ENCODE data around the gene TIA1.
"Not testable (repeated sequence)": the region's sequence is repeated elsewhere in the genome, so short reads cannot be mapped to it uniquely, and the experiment has no call there.

Gene TIA1

DNA sequence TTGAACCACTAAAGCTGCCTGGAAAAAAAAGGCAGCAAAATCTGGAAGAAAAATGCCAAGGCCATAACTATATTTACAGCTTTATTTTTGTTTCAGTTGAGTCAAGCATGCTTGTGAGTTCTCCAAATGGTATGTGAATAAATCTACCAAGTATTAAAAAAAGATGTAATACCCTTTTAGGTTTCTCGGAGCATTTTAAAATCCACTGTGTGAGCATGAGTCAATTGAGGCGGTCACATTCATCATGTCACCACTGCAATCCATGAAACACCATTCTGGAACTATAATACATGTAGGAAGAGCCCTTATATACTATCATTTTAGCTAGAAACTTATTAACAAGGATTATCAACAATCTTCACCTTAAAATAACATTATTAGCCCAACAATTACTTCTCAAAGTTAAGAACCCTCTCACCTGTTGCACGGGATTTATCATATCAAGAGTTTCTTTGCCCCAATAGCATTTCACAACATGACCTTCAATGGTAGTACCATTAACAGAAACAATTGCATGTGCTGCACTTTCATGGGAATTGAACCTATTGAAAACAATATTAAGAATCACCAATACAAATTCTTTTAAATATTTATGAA is 33.4 kb downstream of the TIA1 start:
- DNase-seq = no peak

DNA sequence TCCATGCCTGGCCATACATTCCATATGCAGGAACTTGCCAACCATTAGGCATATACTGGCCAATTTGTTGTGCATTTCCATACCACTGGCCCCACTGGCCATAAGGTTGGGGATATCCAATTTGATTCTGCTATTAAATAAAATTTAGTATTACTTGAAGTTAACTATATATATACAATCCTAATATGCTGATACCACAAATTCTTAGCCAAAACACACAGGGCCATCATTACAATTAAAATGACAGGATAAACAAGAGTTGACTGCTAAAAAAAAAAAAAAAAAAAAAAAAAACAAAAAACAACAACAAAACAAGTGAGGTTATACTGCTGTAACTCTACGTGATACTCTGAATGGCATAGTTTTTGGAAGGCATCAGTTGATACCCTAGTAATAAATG is 34.1 kb downstream of the TIA1 start:
- no peak for DNase-seq

DNA sequence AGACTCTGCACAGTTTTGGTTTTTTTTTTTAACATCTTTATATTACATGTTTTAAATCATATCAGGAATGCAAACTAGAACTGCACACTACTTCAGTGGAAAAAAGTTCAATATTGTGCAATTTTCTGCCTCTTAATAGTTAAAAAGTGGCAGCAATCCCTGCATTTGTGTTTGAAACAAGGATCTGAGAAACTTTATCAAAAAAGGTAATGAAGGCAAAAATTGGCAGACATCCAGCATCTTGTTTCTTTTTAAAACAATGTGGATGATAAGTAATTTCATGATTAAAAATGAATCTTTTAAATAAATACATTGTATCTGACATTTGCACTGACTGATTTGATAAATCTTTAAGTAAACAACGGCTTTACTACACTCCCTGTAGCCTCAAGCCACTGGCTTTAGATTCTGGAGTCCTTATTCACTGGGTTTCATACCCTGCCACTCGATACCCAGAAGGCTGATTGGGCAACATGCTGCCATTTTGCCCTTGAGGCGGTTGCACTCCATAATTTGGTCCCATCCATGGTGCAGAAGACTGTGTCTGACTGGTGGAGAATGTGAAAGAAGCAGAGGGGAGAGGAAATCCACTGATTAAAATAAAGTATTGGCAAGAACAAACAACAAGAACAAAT is 36.0 kb downstream of the TIA1 start:
- DNase-seq = no peak

DNA sequence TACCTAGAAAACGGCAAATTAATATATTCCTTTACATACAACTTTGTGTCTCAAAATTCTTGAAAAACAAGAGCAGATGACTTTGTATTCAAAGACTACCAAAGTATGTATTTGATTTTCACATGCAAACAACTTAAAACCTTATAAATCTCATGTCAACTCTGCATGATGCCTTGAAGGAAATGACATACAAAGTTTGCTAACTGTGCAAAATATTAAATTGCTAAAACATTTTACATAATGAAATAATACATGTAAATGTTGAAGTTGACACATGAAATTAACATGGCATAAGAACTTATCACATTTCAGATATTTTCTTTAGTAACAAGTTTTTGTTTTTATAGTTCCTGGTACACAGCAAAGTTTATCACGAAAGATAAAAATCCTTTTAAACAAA is 36.8 kb downstream of the TIA1 start:
- DNase-seq = no peak

DNA sequence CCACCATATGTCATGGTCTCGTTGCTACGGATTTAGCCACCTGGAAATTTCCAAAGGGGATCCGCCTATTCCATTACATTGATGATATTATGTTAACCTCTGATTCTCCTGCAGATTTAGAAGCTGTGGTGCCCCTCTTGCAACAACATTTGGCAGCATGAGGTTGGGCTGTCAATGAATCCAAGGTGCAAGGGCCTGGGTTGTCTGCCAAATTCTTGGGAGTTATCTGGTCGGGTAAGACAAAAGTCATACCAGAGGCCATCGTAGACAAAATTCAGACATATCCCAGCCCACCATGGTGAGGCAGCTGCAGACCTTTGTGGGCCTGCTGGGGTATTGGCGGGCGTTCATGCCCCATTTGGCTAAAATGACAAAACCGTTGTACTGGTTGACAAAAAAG is 44.0 kb downstream of the TIA1 start:
- DNase-seq = no peak

DNA sequence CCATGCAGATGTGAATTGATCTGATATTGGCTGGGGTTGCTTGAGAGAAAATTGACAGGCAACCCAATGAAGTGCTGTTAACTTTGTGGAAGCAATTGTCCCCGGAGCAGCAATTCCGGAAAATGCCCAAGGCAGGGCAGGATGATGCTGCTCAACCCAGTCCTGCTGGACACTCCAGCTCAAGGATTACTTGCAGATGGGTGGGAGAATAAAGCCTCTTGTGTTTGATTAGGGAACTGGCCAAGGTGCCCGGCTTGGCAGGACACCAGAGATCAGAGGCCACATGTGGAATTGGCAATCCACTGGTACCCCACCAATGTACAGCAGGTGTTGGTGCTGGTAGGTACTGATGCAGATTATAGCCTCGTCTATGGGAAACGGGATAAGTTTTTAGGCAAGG is 45.3 kb downstream of the TIA1 start:
- DNase-seq = no peak

DNA sequence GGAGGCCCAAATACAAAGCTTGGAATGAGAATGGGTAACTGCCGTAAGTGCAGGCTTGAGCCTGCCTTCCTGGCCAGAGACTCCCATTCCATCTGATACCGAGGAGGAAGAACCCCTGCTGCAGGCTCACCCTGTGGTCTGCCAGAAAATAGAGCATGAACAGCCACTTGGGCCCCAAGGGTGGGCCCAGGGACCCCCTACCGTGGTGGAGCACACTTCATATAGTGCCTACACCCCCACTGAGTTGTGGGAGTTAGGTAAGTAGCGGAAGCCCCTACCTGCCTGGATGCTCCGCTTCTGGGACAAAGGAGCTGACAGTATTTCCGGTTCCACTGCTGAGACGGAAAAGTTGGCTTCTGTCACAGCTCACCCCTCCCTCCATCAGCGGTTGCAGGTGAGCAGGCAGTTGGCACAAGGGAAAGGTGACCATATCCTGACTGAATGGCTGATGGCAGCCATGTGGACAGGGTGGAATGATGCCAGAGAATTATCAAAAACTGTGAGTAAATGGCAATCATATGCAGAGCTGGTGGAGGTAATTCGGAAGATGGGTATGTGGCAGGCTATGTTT is 46.1 kb downstream of the TIA1 start:
- no peak for DNase-seq

DNA sequence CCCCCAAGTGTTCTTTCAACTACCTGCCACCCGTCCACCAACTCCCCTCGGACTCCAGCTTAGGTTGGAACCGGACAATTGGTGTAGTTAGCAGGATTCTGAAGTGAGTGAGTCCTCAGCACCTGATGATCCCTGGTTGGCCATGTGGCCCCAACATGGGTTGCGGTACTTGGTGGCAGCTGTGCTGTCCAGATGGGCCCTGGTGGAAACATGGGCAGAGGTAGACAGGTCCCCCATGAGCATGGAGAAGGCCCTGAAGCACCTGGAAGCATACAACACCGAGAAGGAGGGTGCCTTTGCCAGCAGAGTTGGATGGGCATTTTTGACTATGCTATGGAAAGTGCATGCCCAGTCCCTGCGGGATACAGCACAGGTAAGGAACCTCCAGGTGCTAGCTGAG is 46.6 kb downstream of the TIA1 start:
- DNase-seq = no peak

DNA sequence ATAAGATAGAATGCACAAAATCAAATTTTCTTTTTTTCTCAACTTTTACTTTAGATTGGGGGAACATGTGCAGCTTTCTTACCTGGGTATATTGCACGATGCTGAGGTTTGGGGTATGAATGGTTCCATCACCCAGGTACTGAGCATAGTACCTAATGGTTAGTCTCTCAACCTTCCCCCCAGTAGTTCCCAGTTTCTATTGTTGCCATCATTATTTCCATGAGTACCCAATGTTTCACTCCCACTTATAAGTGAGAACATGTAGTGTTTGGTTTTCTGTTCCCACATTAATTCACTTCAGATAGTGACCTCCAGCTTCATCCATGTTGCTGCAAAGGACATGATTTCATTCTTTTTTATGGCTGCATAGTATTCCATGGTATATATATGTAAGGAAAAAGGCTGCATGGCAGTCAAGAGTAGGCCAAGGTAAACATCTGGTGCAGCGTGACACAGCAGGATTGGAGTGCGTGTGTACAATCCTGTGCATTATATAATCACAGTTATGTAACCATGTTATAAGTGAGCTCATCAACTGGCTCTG is 47.1 kb downstream of the TIA1 start:
- no peak for DNase-seq

DNA sequence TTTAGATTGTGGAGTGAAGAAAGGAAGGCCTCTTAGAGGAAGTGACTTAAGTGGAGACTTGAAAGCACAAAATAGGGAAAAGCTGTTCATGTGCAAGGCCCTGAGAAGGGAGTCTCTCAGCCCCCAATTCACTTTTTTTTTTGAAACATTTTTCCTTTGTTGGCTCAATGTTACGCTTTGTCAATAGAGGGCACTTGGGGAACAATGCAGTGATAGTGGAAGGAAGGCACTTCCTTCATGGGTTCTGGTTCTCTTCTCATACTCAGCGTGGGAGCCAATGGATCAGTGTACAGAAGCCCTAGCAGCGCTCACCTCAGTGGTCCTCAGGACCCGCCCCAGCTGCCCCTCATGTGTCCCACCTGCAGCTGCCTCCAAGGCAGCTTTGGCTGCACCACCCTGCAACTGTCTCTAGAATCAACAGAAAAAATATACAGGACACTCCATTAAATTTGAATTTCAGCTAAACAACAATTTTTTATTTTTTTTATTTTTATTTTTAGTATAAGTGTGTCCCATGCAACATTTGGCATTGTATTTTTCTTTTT is 49.0 kb downstream of the TIA1 start:
- DNase-seq = no peak

DNA sequence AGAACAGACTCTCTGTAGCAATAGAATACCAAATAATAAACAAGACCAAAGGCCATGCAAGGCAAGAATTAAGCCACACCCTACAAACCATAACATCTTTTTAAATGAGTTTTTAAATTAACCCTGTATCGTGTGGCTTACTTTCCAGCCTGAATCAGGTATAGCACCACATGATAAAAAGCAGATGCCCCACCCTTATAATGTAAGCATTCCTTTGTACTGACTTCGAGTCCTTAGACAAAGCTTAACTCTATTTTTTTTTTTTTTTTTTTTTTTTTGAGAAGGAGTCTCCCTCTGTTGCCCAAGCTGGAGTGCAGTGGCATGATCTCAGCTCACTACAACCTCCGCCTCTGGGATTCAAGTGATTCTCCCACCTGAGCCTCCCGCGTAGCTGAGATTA is 55.9 kb downstream of the TIA1 start:
- no peak for DNase-seq

DNA sequence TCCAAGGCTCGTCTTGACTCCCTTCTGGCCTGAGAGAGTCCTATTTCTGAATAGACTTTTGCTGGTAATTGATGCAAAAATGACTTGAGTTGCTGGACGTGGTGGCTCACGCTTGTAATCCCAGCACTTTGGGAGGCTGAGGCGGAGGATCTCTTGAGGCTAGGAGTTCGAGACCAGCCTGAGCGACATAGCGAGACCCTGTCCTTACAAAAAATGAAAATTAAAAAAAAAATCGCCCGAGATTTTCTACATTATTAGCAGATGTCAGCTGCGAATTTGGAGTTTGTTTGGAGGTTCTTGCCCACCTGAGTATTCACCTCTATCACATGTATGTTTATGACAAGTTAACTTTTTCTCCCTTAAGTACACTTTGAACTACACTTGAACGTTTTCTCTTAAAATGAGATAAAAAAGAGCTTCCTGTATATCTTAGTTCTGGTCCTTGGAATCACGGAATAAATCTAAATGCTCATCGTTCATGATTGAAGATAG is 57.1 kb downstream of the TIA1 start:
- no peak for DNase-seq

DNA sequence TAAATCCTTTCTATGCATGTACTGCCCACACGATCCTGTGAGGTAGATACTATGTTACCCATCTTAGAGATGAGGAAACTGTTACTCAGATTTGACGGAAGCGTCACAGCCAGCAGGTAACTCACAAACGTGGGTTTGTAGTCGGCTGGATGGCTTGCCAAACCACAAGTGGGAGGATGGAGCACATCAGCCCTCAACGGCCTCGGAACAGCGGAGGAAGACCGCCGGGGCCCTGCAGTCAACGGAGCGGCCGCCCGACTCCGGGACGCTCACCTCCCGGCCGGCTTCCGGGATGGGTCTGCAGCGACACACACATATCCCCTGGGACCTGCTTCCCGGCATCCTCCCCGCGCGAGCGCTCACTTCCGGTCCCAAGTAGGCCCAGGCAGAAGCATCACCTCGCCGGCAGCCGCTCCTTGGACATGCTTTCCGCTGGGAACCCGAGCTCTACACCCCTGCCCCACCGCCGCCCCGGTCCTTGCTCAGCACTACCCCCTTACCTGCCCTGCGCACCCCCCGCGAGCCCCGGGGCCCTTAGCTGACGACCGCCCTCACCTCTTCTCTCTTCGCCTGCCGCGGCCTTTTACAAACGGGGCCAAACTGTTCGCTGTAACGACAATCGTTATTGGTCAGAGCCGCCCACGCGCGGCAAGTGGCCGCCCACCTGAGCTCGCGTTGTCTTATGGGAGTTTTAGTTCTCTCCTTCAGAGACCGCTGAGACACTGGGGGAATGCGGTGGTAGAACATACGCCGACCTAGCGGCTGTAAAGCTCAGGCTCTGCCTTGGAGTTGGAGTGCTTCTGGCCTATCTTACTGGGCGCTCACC is 57.8 kb downstream of the TIA1 start, which contains the start of gene C2orf42:
C2orf42 (minus strand) TSS at position 602 of the 826 bp plus-strand sequence. CDS start 9,034 bp downstream, outside the sequence.
- peak; percentile 45 to 92 for DNase-seq

DNA sequence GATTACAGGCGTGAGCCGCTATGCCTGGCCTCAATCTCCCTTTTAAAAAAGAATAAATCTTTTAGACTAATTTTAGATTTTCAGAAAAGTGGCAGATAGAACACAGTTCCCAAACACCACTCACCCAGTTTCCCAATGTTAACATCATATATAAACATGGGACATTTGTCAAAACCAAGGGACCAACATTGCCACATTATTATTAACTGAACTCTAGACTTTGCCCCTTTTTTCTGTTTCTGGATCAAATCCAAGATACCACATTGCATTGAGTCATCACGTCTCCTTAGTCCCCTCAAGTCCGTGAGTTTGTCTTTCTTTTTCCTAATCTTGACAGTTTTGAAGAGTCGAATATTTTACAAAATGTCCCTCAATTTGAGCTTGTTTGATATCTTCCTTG is 60.0 kb downstream of the TIA1 start:
- no peak for DNase-seq

DNA sequence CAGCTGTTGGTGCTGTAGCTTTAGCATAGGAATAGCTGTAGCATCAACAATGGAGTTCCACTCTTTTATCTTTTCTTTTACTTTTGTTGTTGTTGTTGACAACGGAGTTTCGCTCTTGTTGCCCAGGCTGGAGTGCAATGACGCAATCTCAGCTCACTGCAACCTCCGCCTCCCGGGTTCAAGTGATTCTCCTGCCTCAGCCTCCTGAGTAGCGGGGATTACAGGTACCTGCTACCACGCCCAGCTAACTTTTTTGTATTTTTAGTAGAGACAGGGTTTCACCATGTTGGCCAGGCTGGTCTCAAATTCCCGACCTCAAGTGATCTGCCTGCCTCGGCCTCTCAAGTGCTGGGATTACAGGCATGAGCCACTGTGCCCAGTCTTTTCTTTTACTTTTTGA is 61.3 kb downstream of the TIA1 start:
- not testable (repeated sequence) for DNase-seq

DNA sequence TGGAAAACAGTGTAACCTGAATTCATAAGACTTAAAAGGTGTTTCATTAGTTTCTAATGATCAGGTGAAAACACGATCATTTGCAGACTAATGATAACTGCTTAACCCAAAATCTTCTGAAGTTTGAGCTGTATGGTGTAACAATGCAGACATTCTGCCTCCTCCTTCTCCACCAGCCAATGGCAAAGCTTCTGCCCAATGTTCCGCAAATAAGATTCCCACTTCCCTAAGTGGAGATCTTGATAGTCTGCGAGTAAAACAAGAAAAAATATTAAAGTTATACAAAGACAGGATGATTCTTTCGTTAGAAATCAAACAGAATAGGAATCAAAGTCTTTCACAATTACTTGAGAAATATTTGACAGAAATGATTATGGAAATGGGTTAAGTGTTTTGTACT is 65.7 kb downstream of the TIA1 start:
- DNase-seq = no peak

DNA sequence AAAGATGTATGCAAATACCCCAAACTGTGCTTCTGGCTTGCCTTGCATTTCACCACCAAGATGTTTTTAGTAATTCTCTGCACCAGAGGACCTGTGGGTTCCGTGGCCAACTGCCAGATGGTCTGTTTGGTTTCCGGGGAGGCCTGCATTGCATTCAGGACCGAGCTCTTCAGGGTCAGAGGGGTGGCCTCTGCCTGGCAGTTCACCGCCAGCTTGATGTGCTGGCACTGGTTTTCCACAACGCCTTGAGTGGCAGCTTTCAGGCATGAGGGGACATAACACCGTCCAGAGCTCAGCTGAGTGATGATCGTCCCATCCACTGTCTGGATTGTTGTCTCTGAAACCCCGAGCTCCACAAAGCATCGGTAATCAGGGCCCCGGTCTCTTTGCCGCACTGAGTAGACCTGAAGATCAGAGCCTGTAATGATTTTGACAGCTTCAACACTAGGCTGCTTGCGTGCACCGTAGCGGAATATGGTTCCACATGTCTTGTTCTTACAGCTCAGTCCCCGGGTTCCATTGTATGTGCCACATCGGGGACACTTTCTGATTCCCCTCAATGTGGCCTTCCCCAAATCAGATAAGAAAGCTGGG is 67.0 kb downstream of the TIA1 start:
- no peak for DNase-seq

DNA sequence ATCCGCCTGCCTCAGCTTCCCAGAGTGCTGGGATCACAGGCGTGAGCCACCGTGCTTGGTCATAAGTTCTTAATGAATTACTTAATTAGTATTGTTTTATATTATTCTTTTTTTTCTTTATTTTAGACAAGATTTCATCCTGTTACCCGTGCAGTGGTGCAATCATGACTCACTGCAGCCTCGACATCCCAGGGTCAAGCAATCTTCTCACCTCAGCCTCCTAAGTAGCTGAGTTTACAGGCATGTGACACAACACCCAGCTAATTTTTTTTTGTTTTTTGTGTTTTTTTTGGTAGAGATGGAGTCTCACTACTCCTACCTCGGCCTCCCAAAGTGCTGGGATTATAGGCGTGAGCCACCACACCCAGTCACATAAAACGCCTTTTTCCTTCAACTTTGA is 74.9 kb downstream of the TIA1 start:
- DNase-seq = no peak

DNA sequence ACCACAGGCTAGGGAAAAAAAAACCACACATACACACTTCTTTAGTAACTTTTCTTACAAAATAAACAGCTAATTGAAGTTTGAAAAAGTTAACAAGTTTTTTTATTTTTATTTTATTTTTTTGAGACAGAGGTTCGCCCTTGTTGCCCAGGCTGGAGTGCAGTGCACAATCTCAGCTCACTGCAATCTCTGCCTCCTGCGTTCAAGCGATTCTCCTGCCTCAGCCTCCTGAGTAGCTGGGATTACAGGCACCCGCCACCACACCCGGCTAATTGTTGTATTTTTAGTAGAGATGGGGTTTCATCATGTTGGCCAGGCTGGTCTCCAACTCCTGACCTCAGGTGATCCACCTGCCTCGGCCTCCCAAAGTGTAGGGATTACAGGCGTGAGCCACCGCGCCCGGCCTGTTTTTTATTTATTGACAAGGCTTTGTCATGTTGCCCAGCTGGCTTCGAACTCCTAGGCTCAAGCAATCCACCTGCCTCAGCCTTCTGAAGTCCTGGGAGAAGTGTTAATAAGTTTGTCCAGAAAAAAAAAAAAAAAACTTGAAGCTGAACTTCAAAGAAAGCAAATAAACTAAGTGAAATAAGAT is 78.7 kb downstream of the TIA1 start:
- not testable (repeated sequence) for DNase-seq

DNA sequence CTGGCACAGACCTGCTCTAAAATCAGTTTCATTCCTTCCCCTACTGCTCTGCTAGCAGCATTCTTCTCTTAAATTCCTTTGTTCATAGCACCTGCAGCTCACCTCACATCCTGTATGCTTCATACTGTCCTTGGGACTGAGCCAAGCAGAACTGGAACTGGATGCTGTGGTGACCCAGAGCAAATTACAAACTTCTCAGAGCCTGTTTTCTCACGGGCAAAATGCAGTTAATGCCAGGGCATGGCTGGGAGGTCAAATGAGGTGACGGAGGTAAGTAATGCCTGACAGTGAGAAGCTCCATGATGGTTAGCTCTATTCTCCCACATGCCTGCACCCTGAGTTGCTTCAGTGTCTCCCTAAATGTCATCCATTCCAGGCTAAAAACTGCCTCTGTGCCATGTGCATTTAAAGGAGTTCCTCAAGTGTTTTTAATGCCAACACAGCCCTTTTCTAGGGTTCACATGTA is 87.3 kb downstream of the TIA1 start:
- no peak for DNase-seq

DNA sequence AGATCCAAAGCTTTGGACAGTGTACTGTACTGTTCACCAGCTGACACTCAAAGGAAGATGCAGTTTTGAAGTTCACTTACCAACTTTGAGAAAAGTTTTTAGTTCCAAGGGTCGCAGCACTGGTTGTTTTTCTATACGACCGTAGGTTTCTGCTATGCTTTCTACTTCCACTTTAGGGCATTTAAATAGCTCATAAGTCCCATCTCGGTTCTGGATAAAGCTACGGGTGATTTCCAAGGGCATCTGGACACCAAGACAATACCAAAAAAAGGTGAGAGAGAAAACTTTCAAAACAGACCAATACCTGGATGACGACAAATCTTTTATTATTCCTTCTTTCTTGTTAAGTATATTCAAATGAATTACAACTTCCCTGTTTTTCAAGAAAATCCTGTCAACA is 87.9 kb downstream of the TIA1 start:
- DNase-seq = no peak

Data from cerebellar nuclear complex (tissue), 1 donor.